Activated CD8-positive, alpha-beta memory T cell treated with anti-CD3 and anti-CD28 coated beads for 1 hour (primary cell): Measurements from ENCODE around the gene TK1.

Experiments
- DNase-seq, 2 donors: peaks; one replicate each; pipeline ENCODE4 v3.0.0-alpha.2; 2020; ENCODE audit warnings: low read depth in 1 of 2; ENCODE audit errors: extremely low read depth in 1 of 2

TK1 gene

GRCh38 chr17:78219396-78220150 is 32.7 kb upstream of the TK1 start:
- DNase-seq: no peak

DNA sequence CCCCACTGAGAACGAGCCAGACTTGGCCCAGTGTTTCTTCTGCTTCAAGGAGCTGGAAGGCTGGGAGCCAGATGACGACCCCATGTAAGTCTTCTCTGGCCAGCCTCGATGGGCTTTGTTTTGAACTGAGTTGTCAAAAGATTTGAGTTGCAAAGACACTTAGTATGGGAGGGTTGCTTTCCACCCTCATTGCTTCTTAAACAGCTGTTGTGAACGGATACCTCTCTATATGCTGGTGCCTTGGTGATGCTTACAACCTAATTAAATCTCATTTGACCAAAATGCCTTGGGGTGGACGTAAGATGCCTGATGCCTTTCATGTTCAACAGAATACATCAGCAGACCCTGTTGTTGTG is 27.8 kb upstream of the TK1 start:
- DNase-seq: no peak

- DNase-seq: peak; percentile 71 to 91
Observed at GRCh38 chr17:78214016-78214705, 27.3 kb upstream of the TK1 start, which contains the start of gene BIRC5. Gene BIRC5 (plus strand): TSS chr17:78214253. CDS start chr17:78214317, 64 bp downstream.

GRCh38 chr17:78211032-78211431 is 24.2 kb upstream of the TK1 start:
- DNase-seq: no peak

- DNase-seq: no peak
Observed at GRCh38 chr17:78210111-78210510, 23.3 kb upstream of the TK1 start.

DNA sequence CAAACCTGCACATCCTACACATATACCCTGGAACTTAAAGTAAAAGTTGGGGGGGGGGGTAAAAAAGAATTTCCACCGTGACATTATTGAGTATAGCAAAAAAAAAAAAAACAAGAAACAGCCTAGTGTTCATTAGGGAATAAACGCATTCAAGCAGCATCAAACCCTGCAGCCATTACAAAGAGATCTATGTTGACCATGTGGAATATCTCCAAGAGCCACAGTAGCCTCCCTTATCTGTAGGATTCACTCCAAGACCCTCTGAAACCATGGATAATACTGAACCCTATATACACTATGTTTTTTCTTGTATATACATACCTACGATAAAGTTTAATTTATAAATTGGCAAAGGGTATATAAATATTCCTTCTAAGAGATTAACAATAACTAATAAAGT is 21.6 kb upstream of the TK1 start:
- DNase-seq: no peak

- DNase-seq: no peak
Observed at GRCh38 chr17:78206298-78206697, 19.4 kb upstream of the TK1 start.

DNA sequence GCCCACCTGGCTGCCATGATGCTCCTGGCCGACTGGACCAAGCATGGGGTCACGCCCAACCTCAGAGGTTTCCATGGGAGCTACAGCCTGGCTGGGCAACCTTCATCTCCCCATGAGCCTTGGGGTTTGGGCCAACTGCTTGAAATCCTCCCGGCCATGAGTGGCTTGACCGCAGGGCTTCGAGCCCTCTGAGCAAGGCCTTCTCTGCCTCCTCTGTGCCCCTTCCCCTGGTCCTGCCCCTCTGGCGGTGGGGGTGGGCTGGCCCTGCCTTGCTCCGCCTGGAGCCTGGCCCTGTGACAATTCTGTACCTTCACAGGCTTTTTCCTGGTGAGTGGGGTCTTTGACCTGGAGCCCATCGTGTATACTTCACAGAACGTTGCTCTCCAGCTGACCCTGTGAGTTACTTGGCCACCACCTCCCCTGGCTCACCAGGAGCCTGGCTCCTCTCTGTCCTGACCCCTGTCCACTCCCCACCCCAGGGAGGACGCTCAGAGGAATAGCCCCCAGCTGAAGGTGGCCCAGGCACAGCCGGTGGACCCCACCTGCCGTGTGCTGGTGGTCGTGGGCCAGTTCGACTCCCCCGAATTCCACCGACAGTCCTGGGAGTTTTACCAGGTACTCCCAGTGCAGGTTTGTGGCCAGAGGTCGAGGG is 18.4 kb upstream of the TK1 start:
- no peak for DNase-seq

GRCh38 chr17:78204387-78205123 is 17.7 kb upstream of the TK1 start:
- DNase-seq: no peak

DNA sequence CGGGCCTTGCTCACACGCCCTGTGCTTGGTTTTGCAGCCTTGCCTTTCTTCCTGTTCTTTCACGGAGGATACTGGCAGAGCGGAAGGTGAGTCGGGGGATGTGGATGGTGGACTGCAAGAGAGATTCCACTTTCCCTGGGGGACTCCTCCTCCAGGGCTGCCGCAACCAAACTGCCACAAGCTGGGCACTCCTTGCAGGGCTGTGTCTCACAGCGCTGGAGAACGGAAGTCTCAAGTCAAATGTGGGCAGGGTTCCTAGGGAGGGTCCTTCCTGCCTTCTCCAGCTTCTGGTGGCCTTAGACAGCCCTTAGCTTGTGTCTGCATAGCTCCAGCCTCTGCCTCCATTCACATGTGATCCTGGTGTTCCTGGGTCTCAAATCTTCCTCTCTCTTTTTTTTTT is 15.8 kb upstream of the TK1 start:
- DNase-seq: no peak

- no peak for DNase-seq
Observed at GRCh38 chr17:78200451-78200850, 13.6 kb upstream of the TK1 start.

DNA sequence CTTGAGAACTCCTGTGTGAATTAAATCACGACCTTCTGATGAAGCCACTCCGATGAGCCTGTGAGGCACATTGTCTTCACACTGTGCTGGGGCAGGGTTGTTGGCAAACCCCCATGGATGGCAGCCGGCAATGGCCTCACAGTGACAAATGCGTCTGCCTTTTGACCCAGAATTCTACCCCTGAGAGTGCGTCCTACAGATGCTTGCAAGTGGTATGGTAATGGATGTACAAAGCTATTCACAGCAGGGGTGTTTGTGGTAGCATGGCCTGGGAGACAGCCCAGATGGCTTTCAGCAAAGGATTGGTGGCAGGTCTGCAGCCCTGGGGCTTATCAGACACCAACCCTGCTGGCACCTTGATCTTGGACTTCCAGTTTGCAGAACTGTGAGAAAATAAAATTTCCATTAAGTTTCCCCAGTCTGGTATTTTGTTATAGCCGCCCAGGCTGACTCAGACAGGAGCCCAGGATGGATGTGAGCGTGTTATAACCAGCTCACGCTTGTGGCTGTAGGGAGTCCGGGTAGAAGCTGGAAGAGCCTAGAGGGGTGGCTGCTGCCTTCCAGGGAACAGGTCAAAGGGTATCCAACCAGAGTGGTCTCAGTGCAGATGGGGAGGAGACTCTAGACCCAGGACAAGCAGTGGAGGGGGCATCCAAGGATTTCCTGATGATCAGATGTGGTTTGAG is 10.4 kb upstream of the TK1 start:
- DNase-seq: no peak

DNA sequence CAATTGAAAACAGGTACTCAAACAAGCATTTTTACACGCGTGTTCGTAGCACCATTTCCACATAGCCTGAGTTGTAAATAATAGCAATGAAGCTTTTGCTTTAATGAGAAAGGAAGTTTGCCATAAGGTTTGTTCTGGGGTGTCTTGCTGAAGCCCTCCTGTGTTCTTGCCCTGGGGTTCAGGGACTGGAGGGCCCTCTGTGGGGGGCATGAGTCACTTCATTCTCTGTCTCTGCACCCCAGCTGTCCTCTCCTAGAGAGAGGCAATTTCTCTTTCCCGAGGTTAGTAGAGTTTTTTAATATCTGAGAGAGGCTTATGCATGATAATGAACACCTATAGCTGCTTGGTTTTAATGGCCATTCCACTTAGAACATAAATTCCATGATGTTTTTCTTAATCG is 9.9 kb upstream of the TK1 start:
- no peak for DNase-seq

DNA sequence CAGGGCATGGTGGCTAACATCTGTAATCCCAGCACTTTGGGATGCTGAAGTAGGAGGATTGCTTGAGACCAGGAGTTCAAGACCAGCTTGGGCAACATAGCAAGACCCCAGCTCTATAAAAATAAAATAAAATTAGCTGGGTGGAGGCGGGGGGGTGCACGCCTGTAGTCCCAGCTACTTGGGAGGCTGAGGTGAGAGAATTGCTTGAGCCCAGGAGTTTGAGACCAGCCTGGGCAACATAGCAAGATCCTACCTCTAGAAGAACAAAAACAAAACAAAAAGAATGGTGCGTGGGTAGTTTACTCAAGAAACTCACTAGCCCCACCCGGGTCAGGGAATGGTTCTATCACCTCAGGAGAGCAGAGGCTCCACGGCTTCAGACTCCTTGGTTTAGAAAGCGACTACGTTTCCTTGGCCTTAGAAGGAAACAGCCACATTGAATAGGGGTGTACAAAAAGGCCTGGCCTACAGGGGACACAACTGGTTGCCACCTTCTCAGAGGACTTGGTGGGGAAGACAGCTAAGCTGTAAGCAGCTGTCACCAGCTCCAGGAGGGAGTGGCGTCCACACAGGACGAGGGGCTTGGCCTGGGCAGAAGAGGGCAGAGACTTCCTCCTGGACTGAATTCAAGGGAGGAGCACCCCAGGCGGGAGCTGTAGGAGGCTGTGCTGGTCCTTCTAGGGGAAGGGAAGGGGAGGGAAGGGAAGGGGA is 716 bp downstream of the TK1 start:
- no peak for DNase-seq

DNA sequence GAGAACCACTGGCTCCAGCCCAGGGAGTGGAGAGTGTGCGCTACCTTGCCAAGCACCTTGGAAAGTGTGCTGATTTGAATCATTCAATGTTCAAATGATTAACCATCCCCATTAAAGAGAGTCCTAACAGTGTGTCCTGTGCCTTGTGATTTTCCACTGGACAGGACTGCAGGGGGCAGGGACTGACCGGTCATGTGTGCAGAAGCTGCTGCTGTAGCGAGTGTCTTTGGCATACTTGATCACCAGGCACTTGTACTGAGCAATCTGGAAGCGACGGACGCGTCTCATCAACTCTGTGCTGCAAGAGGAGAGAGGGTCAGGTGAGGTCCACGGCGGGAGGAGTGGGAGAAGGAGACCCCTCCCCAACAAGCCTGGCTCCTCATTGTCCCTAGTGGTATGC is 2.0 kb downstream of the TK1 start:
- no peak for DNase-seq

DNA sequence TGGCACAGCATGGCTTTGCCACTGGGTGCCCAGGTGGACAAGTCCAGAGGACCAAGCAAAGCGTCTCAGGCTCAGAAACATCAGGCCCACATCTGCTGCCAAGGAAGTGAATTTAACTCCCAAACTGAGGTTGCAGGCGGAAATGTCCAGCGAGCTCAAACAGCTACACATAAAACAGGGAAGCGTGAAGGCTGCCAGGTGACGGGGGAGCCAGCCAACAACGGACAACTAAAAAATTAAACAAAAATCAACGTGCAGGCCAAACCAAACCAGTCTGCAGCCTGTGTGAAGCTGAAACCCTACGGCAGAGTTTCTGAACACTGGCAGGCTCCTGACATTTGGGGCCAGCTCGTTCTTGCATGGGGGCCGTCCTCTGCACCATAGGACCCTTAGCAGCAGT is 2.5 kb downstream of the TK1 start:
- DNase-seq: no peak

GRCh38 chr17:78183916-78184315 is 2.9 kb downstream of the TK1 start:
- DNase-seq: no peak

GRCh38 chr17:78182504-78182903 is 4.3 kb downstream of the TK1 start:
- DNase-seq: no peak

DNA sequence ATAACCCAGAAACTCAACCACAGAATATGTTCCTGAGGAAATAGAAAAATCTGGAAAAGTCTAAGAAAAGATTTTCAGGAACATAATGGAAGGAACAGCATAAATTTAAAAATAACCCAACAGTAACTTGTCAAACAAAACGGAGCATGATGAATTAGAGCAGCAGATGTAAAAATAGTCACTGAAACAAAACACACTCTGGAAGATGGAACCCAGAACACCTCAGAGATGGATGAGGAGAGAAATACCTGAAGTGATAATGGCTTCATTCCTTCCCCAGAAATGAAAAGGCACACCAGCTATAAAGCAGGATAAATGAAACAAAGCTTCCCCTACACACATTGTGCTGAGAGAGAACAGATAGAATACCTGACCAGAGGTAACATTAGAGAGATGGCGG is 6.3 kb downstream of the TK1 start:
- no peak for DNase-seq

- no peak for DNase-seq
Observed at GRCh38 chr17:78180083-78180482, 6.8 kb downstream of the TK1 start.
